GM21737 (cell line): ENCODE results near the gene CD244.
"Not testable (repeated sequence)": the region's sequence is repeated elsewhere in the genome, so short reads cannot be mapped to it uniquely, and the experiment has no call there.

Source experiments
- ATAC-seq: cut with Tn5 transposase; IDR thresholded peaks from one replicate; pipeline ENCODE4 v1.9.1; 2021; ENCODE audit warnings: mild to moderate bottlenecking, moderate library complexity; ENCODE audit not compliant: unreplicated experiment

Gene CD244

GRCh38 chr1:160880216-160880615 is 17.5 kb upstream of the CD244 start:
- no peak for ATAC-seq

DNA sequence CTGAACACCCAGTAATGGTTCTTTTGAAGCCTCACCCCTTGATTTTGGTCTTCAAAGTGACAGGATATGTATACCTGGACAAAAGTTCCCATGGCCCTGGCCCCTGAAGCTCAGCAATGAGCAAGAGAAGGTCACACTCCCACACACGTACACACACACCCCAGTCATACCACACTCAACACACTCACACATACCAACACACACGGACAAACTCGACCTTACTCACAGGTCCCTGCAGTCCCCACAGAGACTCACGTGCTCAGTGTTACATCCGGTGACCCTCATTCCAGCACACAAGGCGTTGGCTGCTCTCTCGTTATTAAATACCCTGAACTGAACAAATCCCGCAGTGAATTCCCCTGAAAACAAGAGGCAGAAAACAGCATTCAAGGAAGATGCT is 16.4 kb upstream of the CD244 start:
- no peak for ATAC-seq

GRCh38 chr1:160877221-160877620 is 14.5 kb upstream of the CD244 start:
- no peak for ATAC-seq

GRCh38 chr1:160876311-160876710 is 13.6 kb upstream of the CD244 start:
- ATAC-seq, result no peak

DNA sequence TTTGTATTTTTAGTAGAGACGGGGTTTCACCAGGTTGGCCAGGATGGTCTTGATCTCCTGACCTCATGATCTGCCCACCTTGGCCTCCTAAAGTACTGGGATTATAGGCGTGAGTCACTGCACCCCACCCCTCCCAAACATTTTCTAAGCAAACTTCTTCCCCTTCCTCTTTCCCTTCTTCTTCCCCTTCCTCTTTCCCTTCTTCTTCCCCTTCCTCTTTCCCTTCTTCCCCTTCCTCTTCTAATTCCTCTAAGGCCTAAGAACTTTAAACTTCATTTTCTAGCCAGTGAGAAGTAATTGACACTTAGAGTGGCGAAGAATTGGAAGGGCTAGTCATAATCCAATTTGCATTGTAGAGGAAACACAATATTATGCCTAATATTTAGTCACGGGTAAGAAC is 12.9 kb upstream of the CD244 start:
- ATAC-seq, result not testable (repeated sequence)

DNA sequence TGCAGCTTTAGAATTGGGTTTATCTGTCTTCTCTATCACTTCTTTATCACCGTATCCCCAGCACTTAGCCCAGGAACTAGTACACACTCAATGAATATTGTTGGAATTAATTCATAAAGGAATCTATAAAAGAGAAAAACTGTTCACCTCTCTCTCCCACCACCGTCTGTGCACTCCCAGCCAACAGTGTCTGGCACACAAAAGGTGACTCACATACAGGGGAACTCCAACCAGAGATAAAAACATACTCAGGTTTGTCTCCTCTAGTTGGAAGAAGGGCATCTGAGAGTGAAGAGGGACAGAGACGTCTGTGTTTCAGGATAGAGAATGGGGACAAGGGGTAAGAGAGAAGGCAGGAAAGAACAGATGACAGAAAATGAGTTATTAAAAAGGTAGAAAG is 12.2 kb upstream of the CD244 start:
- no peak for ATAC-seq

GRCh38 chr1:160868141-160868540 is 5.5 kb upstream of the CD244 start:
- no peak for ATAC-seq

GRCh38 chr1:160867651-160868050 is 5.0 kb upstream of the CD244 start:
- ATAC-seq, result not testable (repeated sequence)

DNA sequence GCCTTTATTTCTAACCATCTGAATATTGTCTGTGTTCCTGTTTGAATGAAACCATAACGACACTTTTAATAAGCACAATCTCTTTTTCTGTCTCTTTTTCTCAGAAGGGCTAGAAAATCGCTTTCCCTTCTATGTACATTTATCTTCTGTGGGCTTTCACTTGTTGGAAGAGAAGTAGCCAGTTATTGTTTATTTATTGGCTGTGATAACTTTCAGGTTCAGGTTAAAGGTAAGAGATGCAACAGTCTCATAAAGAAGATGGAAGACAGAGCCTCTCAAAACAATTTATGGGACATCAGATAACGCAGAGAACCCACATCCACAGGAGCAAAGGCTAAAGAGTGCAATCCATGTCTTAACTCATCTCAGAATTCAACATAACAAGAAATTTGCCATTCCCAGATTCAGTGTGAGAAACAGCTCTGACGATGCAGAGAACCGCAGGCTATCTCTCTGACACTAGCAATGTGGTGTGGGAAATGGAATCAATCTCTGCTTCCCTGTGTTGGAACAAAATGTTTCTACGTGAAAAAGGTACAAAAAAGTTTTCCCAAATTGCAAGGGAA is 4.1 kb upstream of the CD244 start:
- no peak for ATAC-seq

GRCh38 chr1:160866001-160866694 is 3.5 kb upstream of the CD244 start:
- ATAC-seq, result no peak

DNA sequence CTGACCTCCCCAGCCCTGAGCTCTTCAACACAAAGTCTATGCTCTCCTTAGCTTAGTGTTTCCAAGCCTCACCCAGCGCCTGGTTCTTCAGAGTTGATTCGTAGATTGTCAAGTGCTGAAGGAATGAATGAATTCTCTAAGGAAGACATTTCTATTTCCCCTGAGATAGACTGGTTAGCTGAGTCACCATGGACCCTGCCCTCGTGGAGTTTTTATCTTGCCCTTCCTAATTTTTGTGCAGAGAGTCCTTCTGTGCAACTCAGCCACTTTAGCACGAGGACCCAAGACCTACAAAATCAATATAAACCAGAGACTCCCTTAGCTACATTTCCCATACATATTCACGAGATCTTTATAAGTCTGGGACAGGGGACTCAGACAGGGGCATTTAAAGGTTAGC is 2.6 kb upstream of the CD244 start:
- no peak for ATAC-seq

DNA sequence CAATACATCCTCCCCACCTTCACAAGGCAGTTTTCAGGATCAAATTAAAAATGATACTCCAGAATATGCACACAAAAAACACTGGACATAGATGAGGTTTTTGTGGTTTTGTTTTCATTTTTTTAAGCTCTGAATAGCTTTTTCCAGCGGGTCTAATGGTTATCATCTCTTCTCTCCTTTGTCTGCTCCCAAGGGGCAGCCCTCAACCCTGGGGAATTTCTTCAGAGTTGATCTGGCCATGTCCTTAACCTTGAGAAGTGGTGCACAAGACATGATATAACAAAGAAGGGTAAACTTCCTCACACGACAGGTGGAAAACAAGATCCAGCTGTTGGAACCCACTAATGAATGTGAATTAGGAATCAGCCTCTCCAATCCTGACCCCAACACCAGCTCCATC is 1.5 kb upstream of the CD244 start:
- ATAC-seq, result no peak

- ATAC-seq, result no peak
Observed at GRCh38 chr1:160863774-160864131, 1.1 kb upstream of the CD244 start.

DNA sequence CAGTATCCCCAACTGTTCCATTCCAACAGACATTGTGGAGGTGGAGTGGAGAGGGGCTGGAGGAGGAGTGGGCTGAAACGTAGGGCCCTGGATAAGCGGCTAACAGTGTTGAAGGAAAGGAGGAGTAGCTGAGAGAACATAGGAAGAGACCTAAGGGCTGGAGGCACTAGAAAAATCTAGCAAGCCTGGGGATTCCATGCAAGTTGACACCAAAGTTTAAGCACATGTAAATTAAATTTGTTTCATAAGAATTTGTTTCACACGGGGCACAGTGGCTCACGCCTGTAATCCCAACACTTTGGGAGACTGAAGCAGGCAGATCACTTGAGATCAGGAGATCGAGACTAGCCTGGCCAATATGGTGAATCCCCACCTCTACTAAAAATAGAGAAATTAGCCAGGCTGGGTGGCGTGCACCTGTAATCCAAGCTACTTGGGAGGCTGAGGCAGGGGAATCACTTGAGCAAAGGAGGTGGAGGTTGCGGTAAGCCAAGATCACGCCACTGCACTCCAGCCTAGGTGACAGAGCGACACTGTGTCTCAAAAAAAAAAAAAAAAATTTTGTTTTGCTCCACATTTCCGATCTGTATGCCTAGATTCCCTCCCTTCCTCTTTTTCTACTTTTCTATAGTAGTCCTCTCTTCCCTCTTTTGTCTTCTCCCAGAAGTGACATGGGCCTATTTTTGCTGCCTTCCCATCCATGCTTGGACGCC is 530 bp upstream of the CD244 start:
- ATAC-seq, result no peak

GRCh38 chr1:160860840-160861505 is 1.7 kb downstream of the CD244 start:
- ATAC-seq, result no peak

DNA sequence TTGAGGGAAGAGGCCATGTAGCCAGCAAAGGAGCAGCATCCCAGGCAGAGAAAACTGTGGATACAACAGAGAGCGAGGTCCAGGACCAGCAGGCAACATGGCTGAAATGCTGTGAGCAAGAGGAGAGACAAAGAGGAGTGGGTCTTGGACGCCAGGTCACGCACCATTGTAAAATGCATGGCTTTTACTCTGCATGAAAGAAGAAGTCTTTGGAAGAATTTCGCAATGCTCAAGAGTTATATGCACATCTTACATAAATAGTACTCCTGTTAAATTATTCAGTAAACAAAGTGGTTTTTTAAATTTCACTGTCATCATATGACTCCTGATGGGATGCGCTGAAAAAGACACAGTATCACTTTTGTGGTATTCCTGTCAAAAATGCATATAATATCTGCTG is 3.5 kb downstream of the CD244 start:
- no peak for ATAC-seq

DNA sequence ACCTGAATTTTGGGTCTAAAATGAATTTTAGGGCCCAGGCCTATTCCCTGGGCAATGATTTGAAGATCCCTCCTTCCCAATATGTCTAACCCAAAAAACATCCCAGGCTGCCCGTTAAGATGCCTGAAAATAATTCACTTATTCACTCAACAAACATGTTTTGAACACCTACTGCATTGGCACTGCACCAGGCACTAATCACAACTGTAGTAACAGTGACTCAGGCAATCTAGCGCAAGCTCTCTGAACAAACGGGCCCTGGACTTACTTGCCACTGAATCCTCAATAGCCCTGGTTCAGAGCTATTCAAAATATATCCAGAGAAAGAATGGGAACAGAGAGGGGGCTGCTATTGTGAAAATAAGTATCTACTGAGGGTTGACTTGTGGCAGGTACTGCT is 4.2 kb downstream of the CD244 start:
- no peak for ATAC-seq

DNA sequence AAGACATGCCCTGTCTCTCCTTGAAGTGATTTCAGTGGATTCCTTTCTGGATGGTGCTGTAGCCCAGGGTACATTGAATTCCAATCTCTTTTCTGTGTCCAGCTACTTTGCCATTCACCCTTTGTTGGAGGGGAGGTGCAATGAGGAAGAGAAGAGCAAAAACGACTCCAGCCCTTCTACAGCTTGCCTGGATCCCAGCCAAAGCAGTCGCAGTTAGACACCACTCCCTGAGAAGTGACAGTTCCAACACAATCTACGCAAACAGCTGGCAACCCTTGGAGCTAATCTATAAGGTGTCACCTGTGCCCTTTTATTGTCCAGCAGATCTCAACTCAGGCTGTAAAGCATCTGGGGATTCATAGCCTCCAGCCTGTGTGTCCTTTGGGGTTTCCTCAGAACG is 4.6 kb downstream of the CD244 start:
- no peak for ATAC-seq

DNA sequence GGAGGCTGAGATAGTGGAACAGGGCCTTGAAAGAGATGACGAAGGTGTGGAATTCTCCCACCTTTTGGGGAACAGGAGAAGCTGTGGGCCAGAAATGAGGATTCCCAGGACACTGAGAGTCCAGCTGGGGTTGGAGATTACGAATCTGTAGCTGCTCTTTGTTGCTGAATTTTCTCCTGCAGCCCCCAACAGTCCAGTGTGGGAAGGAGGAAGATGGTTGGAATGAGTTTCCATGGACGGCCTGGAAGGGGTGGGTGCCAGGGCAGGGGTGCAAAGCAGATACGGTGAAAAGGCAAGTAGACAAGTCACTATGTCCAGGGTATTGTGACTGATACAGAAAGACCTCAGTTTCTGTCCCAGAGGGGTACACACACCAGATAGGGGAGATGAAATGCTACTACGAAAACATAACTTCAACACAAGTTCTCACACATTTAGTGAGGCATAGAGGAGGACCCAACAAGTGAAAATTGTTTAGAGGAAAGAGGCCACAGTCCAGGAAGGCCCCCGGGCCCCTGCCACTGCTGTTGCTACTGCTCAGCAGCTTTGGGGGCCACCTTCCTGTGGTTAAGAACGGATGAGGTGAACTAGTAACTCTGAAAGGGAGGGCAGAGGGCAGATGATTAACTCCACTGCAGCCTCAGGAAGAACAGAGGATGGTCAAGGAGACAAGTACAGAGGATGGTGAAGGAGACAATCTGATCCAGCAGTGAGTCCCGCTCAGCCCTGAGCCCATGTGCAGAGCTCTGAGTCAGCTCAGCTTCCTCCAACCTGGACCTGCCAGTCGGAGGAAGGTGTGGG is 7.3 kb downstream of the CD244 start:
- ATAC-seq, result peak; percentile 89

GRCh38 chr1:160853754-160854153 is 8.9 kb downstream of the CD244 start:
- ATAC-seq, result no peak

DNA sequence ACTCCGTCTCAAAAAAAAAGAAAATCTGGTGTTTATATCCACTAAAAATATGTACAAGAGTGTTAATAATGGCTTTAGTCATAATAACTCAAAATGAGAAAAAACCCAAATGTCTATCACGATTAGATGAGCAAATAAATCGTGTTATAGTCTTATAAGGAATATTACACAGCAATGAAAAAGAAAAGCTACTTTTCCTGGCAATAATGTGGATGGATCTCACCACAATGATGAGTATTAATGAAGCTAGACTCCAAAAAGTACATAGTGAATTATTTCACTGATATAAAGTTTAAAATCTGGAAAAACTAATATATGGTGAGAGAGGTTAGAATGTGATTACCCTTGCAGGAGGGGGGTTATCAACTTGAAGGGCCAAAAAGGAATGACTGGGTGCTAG is 9.7 kb downstream of the CD244 start:
- ATAC-seq, result no peak
